Stimulated activated effector memory CD8-positive, alpha-beta T cell treated with anti-CD3 and anti-CD28 coated beads, Interleukin-12 subunit alpha, Interleukin-12 subunit beta, amount 100 ng/mL, for 72 hours (primary cell): ENCODE data around the gene ARSK.

ENCODE experiments used
- ATAC-seq: fragments of 150-1000 bp; cut with Tn5 transposase; 2 replicates; pipeline ENCODE4 v1.10.0; 2021
- DNase-seq, 2 donors: peaks; one replicate each; pipeline ENCODE4 v3.0.0; 2021 to 2022; ENCODE audit warnings: low spot score in 2 of 2
- H3K27ac Mint-ChIP-seq: one replicate; pipeline ENCODE4 v1.8.0; 2022; ENCODE audit warnings: mild to moderate bottlenecking, mixed read lengths
- H3K36me3 Mint-ChIP-seq: one replicate; pipeline ENCODE4 v1.8.0; 2022; ENCODE audit warnings: mild to moderate bottlenecking, mixed read lengths
- H3K4me1 Mint-ChIP-seq: one replicate; pipeline ENCODE4 v1.8.0; 2022; ENCODE audit warnings: mixed read lengths
- H3K4me3 Mint-ChIP-seq: one replicate; pipeline ENCODE4 v1.8.0; 2022; ENCODE audit warnings: mild to moderate bottlenecking, mixed read lengths
- H3K9me3 Mint-ChIP-seq: one replicate; pipeline ENCODE4 v1.8.0; 2022; ENCODE audit warnings: mixed read lengths

Gene ARSK

DNA sequence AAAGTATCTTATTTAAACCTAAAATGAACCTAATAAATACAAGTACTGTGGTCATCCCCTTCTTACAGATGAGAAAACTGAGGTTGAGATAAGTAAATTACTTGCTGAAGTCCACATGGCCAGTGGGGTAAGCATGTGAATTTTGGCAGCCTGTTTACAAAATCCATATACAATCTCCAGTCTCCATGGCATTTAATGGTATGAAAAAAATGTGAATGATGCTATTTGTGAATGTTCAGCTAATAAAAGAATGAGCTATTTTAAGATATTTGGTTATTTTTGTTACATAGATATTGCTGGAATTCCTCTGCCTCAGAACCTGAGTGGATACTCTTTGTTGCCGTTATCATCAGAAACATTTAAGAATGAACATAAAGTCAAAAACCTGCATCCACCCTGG, 45.7 kb downstream of the ARSK start:
- no peak for ATAC-seq
- H3K36me3 Mint-ChIP-seq = peaks cover 13% of the 10 kb centered on the region
- no peak for DNase-seq
- no peaks in the 10 kb centered on the region for H3K9me3 Mint-ChIP-seq
- H3K27ac Mint-ChIP-seq = no peak overlapping the region
- H3K4me3 Mint-ChIP-seq = no peak overlapping the region
- H3K4me1 Mint-ChIP-seq = no peaks in the 10 kb centered on the region

DNA sequence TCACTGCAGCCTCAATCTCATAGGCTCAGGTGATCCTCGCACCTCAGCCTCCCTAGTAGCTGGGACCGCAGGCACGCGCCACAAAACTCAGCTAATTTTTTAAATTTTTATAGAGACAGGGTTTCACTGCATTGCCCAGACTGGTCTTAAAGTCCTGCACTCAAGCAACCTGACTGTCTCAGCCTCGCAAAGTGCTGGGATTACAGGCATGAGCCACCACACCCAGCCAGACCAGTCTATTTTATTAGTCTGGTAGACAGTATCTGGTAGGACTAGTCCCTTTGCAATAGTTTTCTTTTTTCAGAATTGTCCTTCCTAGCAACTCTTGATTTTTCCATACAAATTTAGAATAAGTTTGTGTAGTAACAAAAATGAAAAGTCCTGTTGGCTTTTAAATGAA, 50.9 kb downstream of the ARSK start:
- Mint-ChIP-seq H3K9me3 (no peaks in the 10 kb centered on the region), H3K27ac (no peak overlapping the region), H3K4me3 (no peak overlapping the region), H3K4me1 (no peaks in the 10 kb centered on the region), H3K36me3 (peaks cover 13% of the 10 kb centered on the region)
- DNase-seq (no peak), ATAC-seq (no peak)

DNA sequence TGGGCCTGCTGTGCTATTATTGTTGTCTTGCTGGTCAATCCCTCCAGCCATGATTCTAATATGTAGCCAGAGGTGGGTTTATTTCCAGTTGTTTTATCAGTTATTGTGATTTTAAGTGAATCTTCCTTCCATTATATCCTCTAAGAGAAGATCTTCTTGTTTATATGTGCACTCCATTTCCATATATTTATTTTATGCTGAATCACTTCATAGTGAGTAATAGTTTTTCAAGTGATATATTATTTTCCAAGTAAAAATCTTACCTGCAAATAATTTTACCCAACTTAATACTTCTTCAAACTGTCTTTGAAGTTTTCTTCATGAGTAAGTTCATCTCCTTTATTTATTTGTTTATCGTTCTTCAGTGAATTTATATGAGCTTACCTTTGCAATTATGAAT, 51.5 kb downstream of the ARSK start:
- H3K36me3 Mint-ChIP-seq = peaks cover 13% of the 10 kb centered on the region
- no peaks in the 10 kb centered on the region for H3K4me1 Mint-ChIP-seq
- H3K9me3 Mint-ChIP-seq = no peaks in the 10 kb centered on the region
- DNase-seq (no peak), ATAC-seq (no peak)
- no peak overlapping the region for H3K4me3 Mint-ChIP-seq
- H3K27ac Mint-ChIP-seq = no peak overlapping the region

DNA sequence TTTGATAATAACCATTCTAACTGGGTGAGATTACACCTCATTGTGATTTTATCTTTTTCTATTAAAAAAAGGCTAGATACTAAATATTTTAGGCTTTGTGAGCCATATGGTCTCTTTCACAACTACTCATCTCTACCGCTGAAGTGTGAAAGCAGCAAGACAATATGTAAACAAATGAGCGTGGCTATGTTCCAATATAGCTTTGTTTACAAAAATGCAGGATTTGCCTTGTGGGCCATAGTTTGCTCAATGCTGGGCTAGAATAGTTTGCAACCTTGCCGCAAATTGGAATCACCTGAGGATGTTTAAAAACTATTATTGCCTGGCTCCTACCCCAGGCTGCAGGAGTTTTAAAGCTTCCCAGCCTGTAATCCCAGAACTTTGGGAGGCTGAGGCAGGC, 54.8 kb downstream of the ARSK start:
- H3K9me3 Mint-ChIP-seq = peaks cover 6% of the 10 kb centered on the region
- ATAC-seq (no peak), DNase-seq (no peak)
- no peak overlapping the region for H3K4me3 Mint-ChIP-seq
- no peak overlapping the region for H3K27ac Mint-ChIP-seq
- peaks cover 19% of the 10 kb centered on the region for H3K4me1 Mint-ChIP-seq
- no peaks in the 10 kb centered on the region for H3K36me3 Mint-ChIP-seq

DNA sequence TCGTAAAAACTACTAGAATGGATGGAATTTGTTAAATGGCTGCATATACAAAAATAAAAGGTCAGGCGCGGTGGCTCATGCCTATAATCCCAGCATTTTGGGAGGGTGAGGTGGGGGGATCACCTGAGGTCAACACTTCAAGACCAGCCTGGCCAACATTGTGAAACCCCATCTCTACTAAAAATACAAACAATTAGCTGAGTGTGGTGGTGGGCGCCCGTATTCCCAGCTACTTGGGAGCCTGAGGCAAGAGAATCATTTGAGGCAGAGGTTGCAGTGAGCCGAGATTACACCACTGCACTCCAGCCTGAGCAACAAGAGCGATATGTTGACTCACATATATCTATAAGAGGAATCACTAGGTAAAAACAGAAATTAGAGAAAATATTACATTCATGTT, 55.6 kb downstream of the ARSK start:
- ATAC-seq (no peak), DNase-seq (no peak)
- Mint-ChIP-seq H3K36me3 (no peaks in the 10 kb centered on the region), H3K4me3 (no peak overlapping the region), H3K9me3 (peaks cover 6% of the 10 kb centered on the region), H3K4me1 (peaks cover 27% of the 10 kb centered on the region), H3K27ac (no peak overlapping the region)

DNA sequence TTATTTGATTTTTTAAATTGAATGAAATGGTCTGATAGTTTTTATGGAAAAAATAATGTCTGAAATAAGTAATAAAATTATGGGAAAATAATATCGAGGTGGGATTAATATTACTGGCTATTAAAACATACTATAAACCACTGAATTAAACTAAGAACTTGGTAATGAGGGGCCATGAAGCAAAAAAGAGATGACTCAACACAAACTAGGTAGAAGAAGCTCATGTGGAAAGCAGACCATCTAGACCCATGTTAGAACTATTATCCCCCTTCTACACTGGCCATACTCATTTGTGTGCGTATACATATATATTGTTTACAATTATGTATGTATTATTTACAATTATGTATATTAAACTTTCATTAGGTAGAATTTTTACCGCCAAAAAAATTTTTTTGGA, 56.5 kb downstream of the ARSK start:
- no peak for ATAC-seq

DNA sequence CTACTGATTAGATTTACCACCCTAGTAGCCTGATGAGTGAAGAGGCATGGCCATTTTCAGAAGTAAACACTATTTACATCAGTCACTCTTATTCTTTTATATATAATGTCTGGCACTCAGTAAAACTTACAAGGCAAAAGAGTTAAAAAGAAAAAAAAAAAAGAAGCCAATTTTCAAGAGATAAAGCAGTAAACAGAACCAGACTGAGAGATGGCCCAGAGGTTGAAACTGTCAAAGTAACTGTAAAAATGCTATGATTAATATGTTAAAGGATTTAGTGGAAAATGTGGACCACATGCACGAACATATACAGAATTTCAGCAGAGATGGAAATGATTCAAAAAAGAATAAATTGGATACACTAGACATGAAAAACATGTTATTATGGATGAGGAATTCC, 58.6 kb downstream of the ARSK start:
- ATAC-seq = no peak
- peak overlapping the region; percentile 1 for H3K27ac Mint-ChIP-seq

More for the DNA sequence above, 56.5 kb downstream of the ARSK start:
- H3K4me3 Mint-ChIP-seq = no peak overlapping the region
- H3K9me3 Mint-ChIP-seq = peaks cover 6% of the 10 kb centered on the region
- peaks cover 31% of the 10 kb centered on the region for H3K4me1 Mint-ChIP-seq
- no peak for DNase-seq
- H3K27ac Mint-ChIP-seq = no peak overlapping the region
- H3K36me3 Mint-ChIP-seq = no peaks in the 10 kb centered on the region

DNA sequence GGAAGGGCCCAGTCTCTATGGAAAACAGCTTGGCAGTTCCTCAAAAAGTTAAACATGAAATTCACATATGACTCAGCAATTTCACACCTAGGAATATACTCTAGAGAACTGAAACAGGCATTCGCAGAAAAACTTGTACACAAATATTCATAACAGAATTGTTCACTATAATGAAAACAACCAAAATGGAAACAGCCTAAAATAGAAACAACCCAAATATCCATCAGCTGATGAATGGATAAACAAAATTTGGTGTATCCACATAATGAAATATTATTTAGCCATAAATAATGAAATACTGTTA, 60.2 kb downstream of the ARSK start:
- Mint-ChIP-seq H3K36me3 (no peaks in the 10 kb centered on the region), H3K27ac (peak overlapping the region; percentile 17), H3K9me3 (peaks cover 6% of the 10 kb centered on the region), H3K4me1 (peaks cover 55% of the 10 kb centered on the region), H3K4me3 (no peak overlapping the region)
- no peak for DNase-seq
- ATAC-seq = peak; percentile 70

More for the DNA sequence above, 58.6 kb downstream of the ARSK start:
- Mint-ChIP-seq H3K9me3 (peaks cover 6% of the 10 kb centered on the region), H3K4me3 (no peak overlapping the region), H3K4me1 (peaks cover 41% of the 10 kb centered on the region), H3K36me3 (no peaks in the 10 kb centered on the region)
- no peak for DNase-seq

DNA sequence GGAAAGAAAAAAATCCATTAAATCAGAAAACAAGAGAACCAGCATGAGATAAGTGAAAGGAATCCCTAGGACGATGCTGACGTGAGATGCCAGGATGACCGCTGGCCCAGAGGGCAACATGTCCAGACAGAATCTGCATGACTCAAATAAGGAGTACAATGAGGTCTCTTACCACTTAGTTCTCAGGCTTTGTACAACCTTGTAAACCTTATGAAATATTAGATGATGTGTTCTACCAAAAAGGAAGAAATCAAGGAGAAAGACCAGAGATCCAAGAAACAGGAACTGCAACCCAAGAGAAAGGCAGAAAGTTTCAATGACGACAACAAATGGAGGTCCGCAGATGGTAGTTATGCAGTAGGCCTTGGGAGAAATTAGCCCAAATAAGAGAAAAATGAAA, 62.2 kb downstream of the ARSK start:
- H3K27ac Mint-ChIP-seq = no peak overlapping the region
- DNase-seq = no peak
- peaks cover 57% of the 10 kb centered on the region for H3K4me1 Mint-ChIP-seq

DNA sequence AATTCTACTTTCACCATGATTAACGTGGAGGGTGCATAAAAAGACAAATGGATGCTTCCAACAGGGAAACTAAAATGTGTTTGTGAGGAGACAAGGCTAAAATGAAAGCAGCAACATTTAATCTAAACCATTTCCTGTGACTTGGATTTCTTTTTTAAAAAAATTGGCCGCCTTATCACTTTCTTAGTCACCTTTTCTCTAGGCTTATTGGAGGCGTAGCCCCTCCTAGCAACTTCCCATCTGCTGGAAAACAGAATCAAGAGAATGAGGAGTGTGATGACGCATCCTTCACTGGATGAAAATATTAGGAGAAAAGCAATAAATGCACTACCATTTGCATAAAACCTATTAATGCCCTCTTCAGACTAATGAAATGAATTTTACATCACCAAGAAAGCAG, 64.2 kb downstream of the ARSK start:
- Mint-ChIP-seq H3K4me1 (peaks cover 48% of the 10 kb centered on the region), H3K9me3 (no peaks in the 10 kb centered on the region), H3K36me3 (no peaks in the 10 kb centered on the region), H3K4me3 (peak overlapping the region; percentile 80), H3K27ac (peak overlapping the region; percentile 79)
- DNase-seq = no peak
- no peak for ATAC-seq

More for the DNA sequence above, 62.2 kb downstream of the ARSK start:
- Mint-ChIP-seq H3K36me3 (no peaks in the 10 kb centered on the region), H3K4me3 (no peak overlapping the region), H3K9me3 (peaks cover 6% of the 10 kb centered on the region)
- ATAC-seq = no peak

DNA sequence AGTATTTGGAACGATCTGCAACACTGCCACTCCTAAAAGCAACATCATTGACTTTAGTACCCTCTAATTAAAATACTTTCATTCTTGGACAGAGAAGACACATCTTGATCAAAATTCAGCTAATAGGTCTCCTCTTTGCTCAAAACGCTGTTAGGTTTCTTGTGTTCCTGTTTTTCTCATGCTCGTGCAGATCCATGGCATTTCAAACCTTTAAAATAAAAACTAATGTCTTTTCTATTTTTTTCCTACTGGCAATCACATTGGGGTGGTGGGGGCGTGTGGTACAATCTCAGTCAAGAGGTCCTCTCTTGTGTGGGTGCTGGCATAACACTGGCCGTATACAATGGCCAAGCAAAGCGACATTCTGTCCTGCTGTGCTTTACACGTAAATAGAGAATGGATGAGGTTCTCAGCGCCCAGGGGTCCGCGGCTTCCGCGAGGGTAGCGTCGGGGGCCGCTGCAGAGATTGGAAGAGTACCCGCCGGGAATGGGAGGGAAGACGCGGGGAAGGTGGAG, 64.7 kb downstream of the ARSK start:
- no peaks in the 10 kb centered on the region for H3K9me3 Mint-ChIP-seq
- ATAC-seq (no peak), DNase-seq (no peak)
- no peaks in the 10 kb centered on the region for H3K36me3 Mint-ChIP-seq
- H3K4me3 Mint-ChIP-seq = peak overlapping the region; percentile 80
- peaks cover 46% of the 10 kb centered on the region for H3K4me1 Mint-ChIP-seq
- peak overlapping the region; percentile 79 for H3K27ac Mint-ChIP-seq

DNA sequence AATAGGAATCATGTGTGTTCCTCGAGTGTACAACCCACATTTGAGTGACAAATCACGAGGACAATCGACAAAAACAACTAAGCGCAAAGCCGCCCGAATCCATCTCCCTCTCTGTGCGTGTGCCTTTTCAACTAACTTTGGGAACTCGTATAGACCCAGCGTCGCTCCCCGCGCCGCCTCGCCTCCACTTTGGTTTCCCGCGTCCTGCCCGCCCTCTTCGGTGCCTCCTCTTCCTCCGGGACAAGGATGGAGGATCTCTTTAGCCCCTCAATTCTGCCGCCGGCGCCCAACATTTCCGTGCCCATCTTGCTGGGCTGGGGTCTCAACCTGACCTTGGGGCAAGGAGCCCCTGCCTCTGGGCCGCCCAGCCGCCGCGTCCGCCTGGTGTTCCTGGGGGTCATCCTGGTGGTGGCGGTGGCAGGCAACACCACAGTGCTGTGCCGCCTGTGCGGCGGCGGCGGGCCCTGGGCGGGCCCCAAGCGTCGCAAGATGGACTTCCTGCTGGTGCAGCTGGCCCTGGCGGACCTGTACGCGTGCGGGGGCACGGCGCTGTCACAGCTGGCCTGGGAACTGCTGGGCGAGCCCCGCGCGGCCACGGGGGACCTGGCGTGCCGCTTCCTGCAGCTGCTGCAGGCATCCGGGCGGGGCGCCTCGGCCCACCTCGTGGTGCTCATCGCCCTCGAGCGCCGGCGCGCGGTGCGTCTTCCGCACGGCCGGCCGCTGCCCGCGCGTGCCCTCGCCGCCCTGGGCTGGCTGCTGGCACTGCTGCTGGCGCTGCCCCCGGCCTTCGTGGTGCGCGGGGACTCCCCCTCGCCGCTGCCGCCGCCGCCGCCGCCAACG, 65.3 kb downstream of the ARSK start, which contains the start of gene GPR150:
Gene GPR150, plus strand, starts transcription at position 58 of the 840 bp plus-strand sequence. Its CDS starts 189 bp downstream, at position 247.
- H3K9me3 Mint-ChIP-seq = no peaks in the 10 kb centered on the region
- peaks cover 39% of the 10 kb centered on the region for H3K4me1 Mint-ChIP-seq
- peak; percentile 87 for ATAC-seq
- peak; percentile 43 to 76 for DNase-seq
- H3K4me3 Mint-ChIP-seq = peak within 1 kb of the TSS; percentile 80
- peak within 1 kb of the TSS; percentile 79 for H3K27ac Mint-ChIP-seq
- H3K36me3 Mint-ChIP-seq = no peaks in the 10 kb centered on the region

DNA sequence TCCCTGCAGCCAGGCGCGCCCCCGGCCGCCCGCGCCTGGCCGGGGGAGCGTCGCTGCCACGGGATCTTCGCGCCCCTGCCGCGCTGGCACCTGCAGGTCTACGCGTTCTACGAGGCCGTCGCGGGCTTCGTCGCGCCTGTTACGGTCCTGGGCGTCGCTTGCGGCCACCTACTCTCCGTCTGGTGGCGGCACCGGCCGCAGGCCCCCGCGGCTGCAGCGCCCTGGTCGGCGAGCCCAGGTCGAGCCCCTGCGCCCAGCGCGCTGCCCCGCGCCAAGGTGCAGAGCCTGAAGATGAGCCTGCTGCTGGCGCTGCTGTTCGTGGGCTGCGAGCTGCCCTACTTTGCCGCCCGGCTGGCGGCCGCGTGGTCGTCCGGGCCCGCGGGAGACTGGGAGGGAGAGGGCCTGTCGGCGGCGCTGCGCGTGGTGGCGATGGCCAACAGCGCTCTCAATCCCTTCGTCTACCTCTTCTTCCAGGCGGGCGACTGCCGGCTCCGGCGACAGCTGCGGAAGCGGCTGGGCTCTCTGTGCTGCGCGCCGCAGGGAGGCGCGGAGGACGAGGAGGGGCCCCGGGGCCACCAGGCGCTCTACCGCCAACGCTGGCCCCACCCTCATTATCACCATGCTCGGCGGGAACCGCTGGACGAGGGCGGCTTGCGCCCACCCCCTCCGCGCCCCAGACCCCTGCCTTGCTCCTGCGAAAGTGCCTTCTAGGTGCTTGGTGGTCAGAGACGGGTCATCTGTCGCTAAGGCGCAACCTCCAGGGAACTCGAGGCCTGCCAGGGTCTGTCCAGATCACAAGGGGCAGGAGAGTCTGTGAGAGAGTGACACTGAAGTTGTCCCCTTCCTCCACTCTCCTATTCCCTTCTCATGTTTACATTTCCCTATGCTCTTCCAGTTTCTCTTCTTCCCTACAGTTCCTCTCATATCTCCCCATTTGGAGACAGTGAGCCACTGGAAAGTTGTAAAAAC, 66.3 kb downstream of the ARSK start:
- Mint-ChIP-seq H3K4me1 (peaks cover 33% of the 10 kb centered on the region), H3K36me3 (no peaks in the 10 kb centered on the region), H3K27ac (peak overlapping the region; percentile 50), H3K9me3 (no peaks in the 10 kb centered on the region), H3K4me3 (peak overlapping the region; percentile 80)
- peak; percentile 47 to 73 for DNase-seq
- peak; percentile 77 for ATAC-seq

DNA sequence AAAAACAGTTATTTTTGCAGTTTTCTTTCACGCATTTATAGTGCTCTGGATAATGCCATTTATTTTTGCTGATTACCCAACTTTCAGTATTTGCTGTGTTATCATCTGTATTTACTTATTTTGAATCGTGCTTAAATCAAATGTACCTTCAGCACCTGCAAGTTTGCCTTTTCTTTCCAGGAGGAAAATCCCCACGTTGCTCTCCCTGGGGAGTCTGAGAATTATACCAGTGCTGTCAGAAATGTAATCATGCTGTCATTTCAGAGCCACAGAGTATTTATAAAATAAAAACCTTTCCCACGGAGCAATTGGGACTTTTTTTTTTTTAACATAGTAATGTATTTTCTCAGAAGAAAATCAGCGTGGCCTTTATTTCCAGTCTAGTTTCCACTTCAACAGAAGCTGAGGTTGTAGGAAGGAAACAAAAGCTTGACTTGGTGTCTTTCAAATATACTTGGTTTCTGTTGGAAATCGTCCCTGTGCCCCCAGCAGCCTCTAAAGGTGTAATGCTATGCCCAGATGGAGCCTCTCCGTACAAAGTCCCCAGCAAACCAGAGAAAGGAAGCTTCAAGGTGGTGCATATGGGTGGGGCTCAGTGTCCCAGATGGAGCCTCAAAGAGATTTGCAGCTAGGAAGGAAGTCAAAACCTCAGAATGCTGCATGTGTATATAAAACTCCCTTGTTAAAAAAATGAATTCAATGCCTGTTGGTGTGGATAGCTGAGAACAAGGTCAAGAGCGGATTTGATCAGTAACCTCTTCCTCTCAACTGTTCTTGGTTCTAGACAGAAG, 67.1 kb downstream of the ARSK start:
- Mint-ChIP-seq H3K27ac (peak overlapping the region; percentile 50), H3K36me3 (no peaks in the 10 kb centered on the region), H3K9me3 (no peaks in the 10 kb centered on the region), H3K4me1 (peaks cover 30% of the 10 kb centered on the region), H3K4me3 (peak overlapping the region; percentile 80)
- DNase-seq = no peak
- ATAC-seq = no peak

DNA sequence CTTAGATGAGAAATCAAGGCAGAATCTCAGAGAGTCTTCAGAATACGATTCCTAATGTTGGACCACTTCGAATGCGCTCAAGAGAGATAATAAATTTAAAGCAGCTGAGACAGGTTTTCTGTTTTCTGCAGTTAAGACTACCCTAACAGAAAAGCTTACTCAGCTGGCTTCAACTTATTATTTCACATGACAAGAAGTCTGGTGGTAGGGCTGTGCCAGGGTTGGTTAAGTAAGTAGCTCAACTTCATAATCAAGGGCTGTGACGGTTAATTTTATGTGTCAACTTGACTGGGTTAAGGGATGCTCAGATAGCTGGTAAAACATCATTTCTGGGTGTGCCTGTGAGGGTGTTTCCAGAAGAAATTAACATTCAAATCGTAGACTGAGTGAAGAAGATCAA, 68.8 kb downstream of the ARSK start:
- H3K9me3 Mint-ChIP-seq = no peaks in the 10 kb centered on the region
- peaks cover 20% of the 10 kb centered on the region for H3K4me1 Mint-ChIP-seq
- no peaks in the 10 kb centered on the region for H3K36me3 Mint-ChIP-seq
- no peak for ATAC-seq
- H3K27ac Mint-ChIP-seq = no peak overlapping the region
- no peak overlapping the region for H3K4me3 Mint-ChIP-seq
- DNase-seq = no peak
